ENCODE results near the gene EAPP. TPM values are rescaled to one million over a fixed set of nuclear protein-coding genes. Genes with fewer than 3 reads are reported as not detected.

Gene EAPP
- total RNA-seq, 1 experiment from 2014 or later: 27.2 TPM

- Histone ChIP-seq H3K4me3 (no peak overlapping the region), H3K4me1 (replicated peaks; ENCODE audit: insufficient read depth) (no peaks in the 10 kb centered on the region), H3K9me2 (ENCODE audit: insufficient read depth) (no peaks in the 10 kb centered on the region), H3F3A (ENCODE audit: insufficient read depth, low read depth) (no peaks in the 10 kb centered on the region), H3K36me3 (ENCODE audit: low read depth) (no peaks in the 10 kb centered on the region), H2AFZ (no peak overlapping the region), H3K27me3 (ENCODE audit: insufficient read depth, low read depth) (no peaks in the 10 kb centered on the region), H3K79me2 (ENCODE audit: low read depth) (no peaks in the 10 kb centered on the region), H3K9me3 (ENCODE audit: insufficient read depth, low read depth) (no peaks in the 10 kb centered on the region), H4K20me1 (ENCODE audit: insufficient read depth) (no peaks in the 10 kb centered on the region), H3K4me2 (no peak overlapping the region), H3K27ac (no peak overlapping the region)
- intact Hi-C loops (cut with micrococcal nuclease; ENCODE audit: unreplicated experiment): no loop called here
- BruUV-seq (replicated peaks): no TSS peak
- no peak for TF ChIP-seq EZH2 (IDR thresholded peaks at IDR 0.05; ENCODE audit: low read depth)
- no peak for TF ChIP-seq CTCF (conservative IDR thresholded peaks at IDR 0.05)
- ChIA-PET CTCF (interaction anchor here (0.7 kb wide), 1 partner anchor 28 kb away, joined by 10 read pairs; no protein-coding TSS in a partner anchor), POLR2A (ENCODE audit: unreplicated experiment) (no interaction called here)
- no peak for DNase-seq
Observed at GRCh38 chr14:34470319-34470718, 69.2 kb downstream of the EAPP start.

- Histone ChIP-seq H3K27ac (no peak overlapping the region), H3K9me2 (ENCODE audit: insufficient read depth) (no peaks in the 10 kb centered on the region), H3K9me3 (ENCODE audit: insufficient read depth, low read depth) (no peaks in the 10 kb centered on the region), H2AFZ (no peak overlapping the region), H3K36me3 (ENCODE audit: low read depth) (no peaks in the 10 kb centered on the region), H3F3A (ENCODE audit: insufficient read depth, low read depth) (no peaks in the 10 kb centered on the region), H3K4me2 (no peak overlapping the region), H3K4me3 (no peak overlapping the region), H3K4me1 (replicated peaks; ENCODE audit: insufficient read depth) (no peaks in the 10 kb centered on the region), H3K27me3 (ENCODE audit: insufficient read depth, low read depth) (no peaks in the 10 kb centered on the region), H4K20me1 (ENCODE audit: insufficient read depth) (no peaks in the 10 kb centered on the region), H3K79me2 (ENCODE audit: low read depth) (no peaks in the 10 kb centered on the region)
- ChIA-PET POLR2A (ENCODE audit: unreplicated experiment) (no interaction called here), CTCF (no interaction called here)
- no TSS peak for BruUV-seq (replicated peaks)
- TF ChIP-seq CTCF (conservative IDR thresholded peaks at IDR 0.05) (no peak), EZH2 (IDR thresholded peaks at IDR 0.05; ENCODE audit: low read depth) (no peak)
- DNase-seq: no peak
- intact Hi-C loops (cut with micrococcal nuclease; ENCODE audit: unreplicated experiment): no loop called here
Observed at GRCh38 chr14:34466691-34467090, 72.8 kb downstream of the EAPP start.

Other genes with a start within 250 kb of the EAPP start
- gene SPTSSA, start 77.5 kb downstream of the EAPP start, total RNA-seq (2021): 13.6 and 21.6 TPM in 2 replicates
- 43.0 and 51.8 TPM in 2 replicates for gene SNX6, start 90.4 kb upstream of the EAPP start, total RNA-seq (2021)
- 18.5 and 30.5 TPM in 2 replicates for gene CFL2, start 174.9 kb upstream of the EAPP start, total RNA-seq (2021)

Data from PC-9 (cell line).